COR-L47 (cell line): ENCODE results near the gene LRRC47.
"Not testable (repeated sequence)": the region's sequence is repeated elsewhere in the genome, so short reads cannot be mapped to it uniquely, and the experiment has no call there.

Experiments
- DNase-seq: peaks from one replicate; lab custom pipeline; 2025; lab: John Stamatoyannopoulos, UW

LRRC47 gene

DNA sequence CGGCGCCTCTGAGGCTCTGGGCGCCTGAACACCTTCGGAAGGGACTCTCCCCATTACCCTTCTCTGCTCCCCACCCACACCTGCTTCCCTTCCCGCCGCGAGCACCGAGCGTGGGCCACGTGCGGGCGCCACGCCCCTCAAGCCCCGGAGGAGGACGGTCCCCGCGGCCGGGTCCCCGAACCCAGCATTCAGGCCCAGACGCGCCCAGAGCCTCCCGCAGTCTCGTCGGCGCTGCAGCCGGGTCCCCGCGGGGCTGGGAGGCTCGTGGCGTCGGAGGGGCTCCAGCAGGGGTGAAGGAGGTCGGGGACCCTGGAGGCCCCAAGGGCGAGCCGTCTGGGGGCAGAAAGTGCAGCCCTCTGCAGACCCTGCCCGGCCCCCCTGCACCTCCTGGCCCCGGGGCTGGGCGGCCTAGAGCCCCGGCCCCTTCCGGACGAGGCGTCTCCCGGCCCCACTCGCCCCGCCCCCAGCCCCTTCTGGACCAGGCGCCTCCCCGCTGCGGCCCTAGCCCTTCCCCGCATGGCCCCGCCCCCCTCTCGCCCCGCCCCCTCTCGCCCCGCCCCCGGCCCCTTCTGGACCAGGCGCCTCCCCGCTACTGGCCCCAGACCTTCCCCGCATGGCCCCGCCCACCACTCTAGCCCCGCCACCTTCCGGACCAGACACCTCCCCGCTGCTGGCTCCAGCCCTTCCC, 24.1 kb downstream of the LRRC47 start:
- DNase-seq, result peak; percentile 15

DNA sequence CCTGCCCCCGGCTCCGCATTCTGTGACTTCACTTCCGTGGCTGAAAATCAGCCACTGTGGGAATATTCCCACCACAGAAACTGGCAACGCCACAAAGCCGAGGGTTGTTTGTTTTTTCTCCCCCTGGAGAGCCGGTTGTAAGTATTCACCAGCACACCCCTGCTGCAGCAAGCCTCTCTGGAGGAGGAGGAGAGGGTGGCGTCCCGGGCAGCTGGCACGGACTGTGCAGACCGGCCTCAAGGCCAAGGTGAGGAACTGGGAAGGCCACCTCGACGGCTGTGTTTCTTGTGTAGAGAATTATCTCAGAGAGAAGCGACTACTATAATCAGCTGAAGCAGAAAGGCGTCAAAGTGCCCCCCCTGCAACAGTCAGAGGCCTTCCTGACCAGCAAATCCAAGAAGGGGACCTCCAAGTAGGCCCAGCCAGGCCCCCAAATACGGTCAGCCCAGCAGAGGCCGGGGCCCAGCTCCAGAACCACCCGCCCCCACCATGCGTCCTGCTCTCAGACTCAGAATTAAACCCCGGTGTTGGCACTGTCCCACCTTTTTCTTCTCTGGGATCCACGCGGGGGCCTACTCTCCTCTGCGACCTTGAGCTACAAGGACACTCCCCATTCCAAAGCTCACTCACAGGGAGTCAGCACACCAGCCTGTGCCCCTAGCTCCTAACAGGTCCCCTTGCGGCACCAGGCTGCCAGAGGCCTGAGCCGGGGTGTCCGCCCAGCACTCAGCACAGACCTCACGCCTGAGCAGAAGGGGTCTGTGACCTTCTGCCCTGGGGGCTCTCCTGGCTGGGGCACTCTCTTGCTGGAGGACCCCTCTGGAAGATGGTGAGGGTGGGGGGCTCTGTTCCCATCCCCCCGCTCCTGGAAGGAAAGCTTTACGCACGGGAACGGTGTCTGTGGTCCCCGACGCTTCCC, 24.9 kb downstream of the LRRC47 start:
- DNase-seq, result no peak

- no peak for DNase-seq
Measured at GRCh38 chr1:3770047-3770765, 26.1 kb downstream of the LRRC47 start.

- no peak for DNase-seq
Measured at GRCh38 chr1:3768811-3769390, 27.4 kb downstream of the LRRC47 start.

- DNase-seq, result no peak
Measured at GRCh38 chr1:3767328-3767925, 28.9 kb downstream of the LRRC47 start.

DNA sequence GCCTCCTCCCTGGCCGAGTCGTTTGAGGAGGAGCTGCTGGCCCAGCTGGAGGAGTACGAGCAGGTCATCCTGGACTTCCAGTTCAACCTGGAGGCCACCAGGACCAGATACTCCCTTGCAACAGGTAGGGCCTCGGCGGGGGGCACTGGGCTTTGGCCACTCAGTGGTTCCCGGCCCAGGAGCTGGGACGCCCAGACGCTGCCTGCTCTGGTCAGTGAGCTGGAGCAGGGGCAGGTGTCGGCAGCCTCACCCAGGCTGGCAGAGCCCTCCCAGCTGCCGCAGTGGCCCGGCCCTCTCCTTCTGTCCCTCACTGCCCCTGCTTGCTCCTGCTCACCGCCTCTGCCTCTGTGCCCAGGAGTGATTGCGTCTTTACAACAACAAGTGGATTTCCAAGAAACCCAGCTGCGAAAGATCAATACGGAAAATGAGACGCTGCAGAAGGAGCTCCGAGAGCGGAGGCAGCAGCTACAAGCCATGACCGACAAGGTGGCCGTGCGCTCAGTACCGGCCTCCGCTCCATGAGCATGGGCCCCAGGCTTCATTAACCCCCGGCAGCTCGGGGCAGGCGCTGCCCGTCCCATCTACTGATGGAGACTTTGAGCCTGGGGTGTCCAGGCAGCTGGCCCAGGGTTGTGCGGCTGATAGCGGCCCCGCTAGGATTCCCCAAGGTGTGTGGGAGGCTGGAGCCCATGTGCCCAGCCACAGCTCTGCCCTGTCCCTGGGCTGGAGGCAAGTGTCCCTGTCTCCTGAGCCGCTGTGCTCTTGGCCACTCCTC, 32.8 kb downstream of the LRRC47 start:
- DNase-seq, result no peak

- DNase-seq, result no peak
Measured at GRCh38 chr1:3762873-3763228, 33.4 kb downstream of the LRRC47 start.

- no peak for DNase-seq
Measured at GRCh38 chr1:3762151-3762872, 34.0 kb downstream of the LRRC47 start.

DNA sequence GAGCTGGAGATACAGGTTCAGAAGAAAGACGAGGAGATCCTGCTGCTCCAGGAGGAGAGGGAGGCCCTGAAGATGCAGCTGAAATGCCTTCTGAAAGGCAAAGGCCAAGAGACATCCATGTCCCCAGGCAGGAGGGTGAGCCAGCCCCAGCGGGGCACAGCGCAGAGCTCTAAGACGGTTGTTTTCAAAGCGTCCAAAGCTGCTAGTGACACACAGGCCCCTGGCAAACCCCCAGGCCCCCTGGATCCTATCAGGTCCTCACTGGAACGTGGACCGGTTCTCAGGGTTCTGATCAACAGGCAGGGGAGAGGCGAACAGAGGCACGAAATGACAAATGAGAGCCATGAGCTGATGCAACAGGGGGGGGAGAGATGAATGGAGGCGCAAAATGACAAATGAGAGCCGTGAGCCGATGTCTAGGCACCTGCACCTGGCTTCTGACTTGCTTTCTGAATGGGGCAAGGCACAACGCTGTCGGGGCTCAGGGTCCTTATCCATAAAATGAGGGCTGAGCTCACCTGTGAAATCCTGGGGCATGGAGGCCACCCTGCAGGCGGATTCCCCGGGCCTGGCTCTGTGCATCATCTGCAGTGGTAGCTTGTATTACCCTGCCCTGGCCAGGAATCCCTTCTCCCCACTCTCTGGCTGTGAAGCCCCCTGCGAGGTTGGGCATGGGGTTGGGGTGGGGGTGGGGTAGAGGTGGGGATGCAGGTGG, 34.8 kb downstream of the LRRC47 start:
- no peak for DNase-seq

DNA sequence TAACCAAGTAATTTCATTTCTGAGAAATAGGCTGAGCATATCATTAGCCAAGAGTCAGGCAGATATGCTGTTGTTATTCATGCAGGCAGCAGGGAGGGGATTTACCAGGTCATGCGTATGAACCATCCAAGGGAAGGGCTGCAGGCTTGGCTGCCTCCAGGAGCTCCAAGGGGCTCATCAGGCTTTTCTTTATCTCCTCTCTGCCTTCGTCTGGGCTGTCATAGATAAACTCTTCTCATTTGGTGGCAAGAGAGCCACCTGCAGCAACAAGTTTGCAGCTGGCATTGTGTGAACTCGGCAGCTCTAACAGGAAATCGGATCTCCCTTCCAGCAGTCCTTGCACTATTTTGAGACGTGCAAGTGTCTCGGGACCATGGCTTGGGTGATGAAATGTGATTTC, 36.5 kb downstream of the LRRC47 start:
- no peak for DNase-seq

GRCh38 chr1:3759164-3759563, 37.1 kb downstream of the LRRC47 start:
- no peak for DNase-seq

GRCh38 chr1:3756394-3756793, 39.9 kb downstream of the LRRC47 start:
- no peak for DNase-seq

- DNase-seq, result no peak
Measured at GRCh38 chr1:3753656-3754454, 42.4 kb downstream of the LRRC47 start.

- DNase-seq, result no peak
Measured at GRCh38 chr1:3752400-3752945, 43.8 kb downstream of the LRRC47 start, which contains the start of gene CCDC27. TSS of gene CCDC27 (plus strand) at chr1:3752450. CDS start at chr1:3752482, 32 bp downstream.

- DNase-seq, result no peak
Measured at GRCh38 chr1:3750741-3751140, 45.6 kb downstream of the LRRC47 start.

DNA sequence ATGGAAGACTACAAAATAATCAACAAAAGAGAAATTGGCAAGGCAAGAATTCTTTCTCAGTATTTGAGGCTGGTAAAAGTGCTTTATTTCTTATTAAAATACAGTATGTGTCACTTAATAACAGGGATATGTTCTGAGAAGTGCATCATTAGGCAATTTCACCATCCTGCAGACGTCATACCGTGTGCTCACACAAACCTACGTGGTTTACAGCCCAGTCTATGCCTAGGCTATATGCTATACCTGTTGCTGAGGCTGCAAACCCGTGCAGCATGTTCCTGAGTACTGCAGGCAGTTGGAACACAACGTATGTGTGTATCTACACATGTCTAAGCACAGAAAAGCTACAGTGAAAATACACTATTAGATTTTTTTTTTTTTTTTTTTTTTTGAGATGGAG, 46.8 kb downstream of the LRRC47 start:
- no peak for DNase-seq

- not testable (repeated sequence) for DNase-seq
Measured at GRCh38 chr1:3748316-3748900, 47.9 kb downstream of the LRRC47 start.

- no peak for DNase-seq
Measured at GRCh38 chr1:3747903-3748302, 48.4 kb downstream of the LRRC47 start.
